Measurements from ENCODE around the gene CHAC1. TPM values are rescaled to one million over a fixed set of nuclear protein-coding genes. Genes with fewer than 3 reads are reported as not detected.

Gene CHAC1
- polyA plus RNA-seq, 2 of the 4 experiments (the other 2 are of a cell fraction), result 4.9 to 22.2 TPM

DNA sequence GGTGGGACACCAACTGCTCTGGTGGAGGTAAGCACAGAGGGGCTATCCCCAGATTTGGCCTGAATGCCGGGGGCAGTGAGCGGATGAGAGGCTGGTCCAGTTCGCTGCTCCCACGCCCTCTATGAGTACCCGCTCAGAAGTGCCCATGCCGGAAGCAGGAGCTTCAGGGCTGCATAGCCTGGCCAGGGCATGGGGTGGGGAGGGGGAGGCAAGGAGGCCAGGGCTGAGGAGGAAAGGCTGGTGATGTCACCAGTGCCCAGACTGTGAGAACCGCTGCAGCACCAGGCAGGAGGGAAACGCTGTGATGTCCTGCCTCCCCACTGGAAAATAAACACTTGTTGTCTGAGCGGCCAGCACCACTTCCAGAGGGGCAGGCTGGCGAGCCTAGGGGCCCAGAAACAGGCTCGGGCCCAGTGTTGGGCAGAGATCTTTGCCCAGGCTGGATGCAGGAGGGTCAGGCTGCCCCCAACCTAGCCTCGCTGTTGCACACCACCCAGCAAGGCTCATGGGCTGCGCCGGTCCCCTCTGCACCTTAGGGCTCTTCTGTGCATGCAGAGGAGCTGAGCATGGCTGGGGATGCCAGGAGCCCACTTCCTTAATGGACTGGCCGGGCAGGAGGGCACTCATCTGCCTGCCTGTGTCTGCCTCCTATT lies 35.0 kb upstream of the CHAC1 start:
- Histone ChIP-seq H3K4me1 (no peaks in the 10 kb centered on the region), H3K9me3 (no peaks in the 10 kb centered on the region), H3K27ac (no peak overlapping the region), H3K4me3 (no peak overlapping the region), H3K4me2 (no peak overlapping the region)
- FAIRE-seq, result no peak
- DNase-seq (ENCODE audit: low read depth in 1 of 2, low spot score in 1 of 2), result no peak
- WGBS (ENCODE audit: missing lambda C conversion rate), result 50% methylated on average over 5 of the region's 15 CpGs
- CTCF ChIA-PET, result interaction anchor here (1.0 to 4.2 kb wide), 7 partner anchors 11 to 104 kb away, joined by 3 to 44 read pairs (median 4); partner anchors contain the start of gene DLL4
- no peak for ATAC-seq
- TF ChIP-seq RARB (CRISPR knock-in tag; IDR thresholded peaks at IDR 0.05) (no peak), HDAC2 (IDR thresholded peaks at IDR 0.05) (no peak), MAFK (IDR thresholded peaks at IDR 0.05; ENCODE audit: partially characterized antibody) (no peak), CHD2 (IDR thresholded peaks at IDR 0.05; ENCODE audit: low read length, partially characterized antibody) (no peak), FOSL2 (IDR thresholded peaks at IDR 0.05) (no peak), FOSL2 (CRISPR knock-in tag; IDR thresholded peaks at IDR 0.05) (no peak), RNF2 (IDR thresholded peaks at IDR 0.05; ENCODE audit: borderline replicate concordance, low read depth) (no peak), EHMT2 (IDR thresholded peaks at IDR 0.05; ENCODE audit: low read depth) (no peak), POLR2AphosphoS2 (conservative IDR thresholded peaks at IDR 0.05; ENCODE audit: low read length) (no peak)
- TF ChIP-seq, protein P1, sequence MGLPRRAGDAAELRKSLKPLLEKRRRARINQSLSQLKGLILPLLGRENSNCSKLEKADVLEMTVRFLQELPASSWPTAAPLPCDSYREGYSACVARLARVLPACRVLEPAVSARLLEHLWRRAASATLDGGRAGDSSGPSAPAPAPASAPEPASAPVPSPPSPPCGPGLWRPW (IDR thresholded peaks at IDR 0.05), result no peak
- TF ChIP-seq, protein P2, sequence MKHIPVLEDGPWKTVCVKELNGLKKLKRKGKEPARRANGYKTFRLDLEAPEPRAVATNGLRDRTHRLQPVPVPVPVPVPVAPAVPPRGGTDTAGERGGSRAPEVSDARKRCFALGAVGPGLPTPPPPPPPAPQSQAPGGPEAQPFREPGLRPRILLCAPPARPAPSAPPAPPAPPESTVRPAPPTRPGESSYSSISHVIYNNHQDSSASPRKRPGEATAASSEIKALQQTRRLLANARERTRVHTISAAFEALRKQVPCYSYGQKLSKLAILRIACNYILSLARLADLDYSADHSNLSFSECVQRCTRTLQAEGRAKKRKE (CRISPR knock-in tag; IDR thresholded peaks at IDR 0.05; ENCODE audit: low read depth), result no peak
- TF ChIP-seq, protein P3, sequence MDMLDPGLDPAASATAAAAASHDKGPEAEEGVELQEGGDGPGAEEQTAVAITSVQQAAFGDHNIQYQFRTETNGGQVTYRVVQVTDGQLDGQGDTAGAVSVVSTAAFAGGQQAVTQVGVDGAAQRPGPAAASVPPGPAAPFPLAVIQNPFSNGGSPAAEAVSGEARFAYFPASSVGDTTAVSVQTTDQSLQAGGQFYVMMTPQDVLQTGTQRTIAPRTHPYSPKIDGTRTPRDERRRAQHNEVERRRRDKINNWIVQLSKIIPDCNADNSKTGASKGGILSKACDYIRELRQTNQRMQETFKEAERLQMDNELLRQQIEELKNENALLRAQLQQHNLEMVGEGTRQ (IDR thresholded peaks at IDR 0.05), result no peak
- TF ChIP-seq, protein P4, sequence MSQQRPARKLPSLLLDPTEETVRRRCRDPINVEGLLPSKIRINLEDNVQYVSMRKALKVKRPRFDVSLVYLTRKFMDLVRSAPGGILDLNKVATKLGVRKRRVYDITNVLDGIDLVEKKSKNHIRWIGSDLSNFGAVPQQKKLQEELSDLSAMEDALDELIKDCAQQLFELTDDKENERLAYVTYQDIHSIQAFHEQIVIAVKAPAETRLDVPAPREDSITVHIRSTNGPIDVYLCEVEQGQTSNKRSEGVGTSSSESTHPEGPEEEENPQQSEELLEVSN (IDR thresholded peaks at IDR 0.05; ENCODE audit: borderline replicate concordance, low read depth), result no peak
- TF ChIP-seq, protein P5, sequence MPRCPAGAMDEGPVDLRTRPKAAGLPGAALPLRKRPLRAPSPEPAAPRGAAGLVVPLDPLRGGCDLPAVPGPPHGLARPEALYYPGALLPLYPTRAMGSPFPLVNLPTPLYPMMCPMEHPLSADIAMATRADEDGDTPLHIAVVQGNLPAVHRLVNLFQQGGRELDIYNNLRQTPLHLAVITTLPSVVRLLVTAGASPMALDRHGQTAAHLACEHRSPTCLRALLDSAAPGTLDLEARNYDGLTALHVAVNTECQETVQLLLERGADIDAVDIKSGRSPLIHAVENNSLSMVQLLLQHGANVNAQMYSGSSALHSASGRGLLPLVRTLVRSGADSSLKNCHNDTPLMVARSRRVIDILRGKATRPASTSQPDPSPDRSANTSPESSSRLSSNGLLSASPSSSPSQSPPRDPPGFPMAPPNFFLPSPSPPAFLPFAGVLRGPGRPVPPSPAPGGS (IDR thresholded peaks at IDR 0.05), result no peak
- TF ChIP-seq, protein P6, sequence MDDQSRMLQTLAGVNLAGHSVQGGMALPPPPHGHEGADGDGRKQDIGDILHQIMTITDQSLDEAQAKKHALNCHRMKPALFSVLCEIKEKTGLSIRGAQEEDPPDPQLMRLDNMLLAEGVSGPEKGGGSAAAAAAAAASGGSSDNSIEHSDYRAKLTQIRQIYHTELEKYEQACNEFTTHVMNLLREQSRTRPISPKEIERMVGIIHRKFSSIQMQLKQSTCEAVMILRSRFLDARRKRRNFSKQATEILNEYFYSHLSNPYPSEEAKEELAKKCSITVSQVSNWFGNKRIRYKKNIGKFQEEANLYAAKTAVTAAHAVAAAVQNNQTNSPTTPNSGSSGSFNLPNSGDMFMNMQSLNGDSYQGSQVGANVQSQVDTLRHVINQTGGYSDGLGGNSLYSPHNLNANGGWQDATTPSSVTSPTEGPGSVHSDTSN (IDR thresholded peaks at IDR 0.05), result no peak
- POLR2A ChIA-PET, result no interaction called here

DNA sequence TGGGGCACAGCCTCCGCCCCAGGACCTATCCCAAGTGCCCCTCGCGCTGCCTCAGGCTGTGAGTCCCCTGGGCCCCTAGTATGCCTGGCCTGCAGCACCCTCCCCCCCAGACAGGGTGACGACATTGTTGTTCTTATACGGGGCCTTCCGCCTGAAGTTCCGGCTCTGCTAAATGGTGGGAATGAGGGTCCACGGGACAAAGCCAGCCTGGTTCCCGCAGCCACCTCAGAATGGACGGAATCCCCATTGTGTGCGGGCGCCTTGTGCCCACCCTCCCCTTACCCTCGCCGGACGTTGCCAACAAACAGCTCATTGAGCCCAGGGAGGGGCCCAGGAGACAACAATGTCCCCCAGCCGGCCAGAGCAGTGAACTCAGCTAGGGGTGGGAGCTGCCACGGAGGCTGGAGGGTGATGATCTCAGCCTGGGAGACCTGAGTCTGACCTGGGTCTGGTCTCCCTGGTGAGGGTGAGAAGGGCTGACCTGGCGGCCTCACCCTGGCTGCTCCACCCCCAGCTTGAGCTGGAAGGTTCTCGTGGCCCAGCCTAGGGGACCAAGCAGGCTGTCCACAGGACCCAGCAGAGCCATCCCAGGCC lies 34.4 kb upstream of the CHAC1 start:
- Histone ChIP-seq H3K9me3 (no peaks in the 10 kb centered on the region), H3K4me1 (no peaks in the 10 kb centered on the region), H3K27ac (no peak overlapping the region), H3K4me2 (no peak overlapping the region), H3K4me3 (no peak overlapping the region)
- ATAC-seq (no peak), DNase-seq (ENCODE audit: low read depth in 1 of 2, low spot score in 1 of 2) (no peak), FAIRE-seq (no peak)
- 96% methylated on average over 9 of the region's 19 CpGs for WGBS (ENCODE audit: missing lambda C conversion rate)
- ChIA-PET POLR2A (no interaction called here), CTCF (interaction anchor here (1.0 to 4.2 kb wide), 6 partner anchors 11 to 101 kb away, joined by 3 to 16 read pairs (median 6); partner anchors contain the start of genes DLL4 and VPS18)
- TF ChIP-seq GATA3 (IDR thresholded peaks at IDR 0.05; ENCODE audit: borderline replicate concordance) (no peak), KDM5A (IDR thresholded peaks at IDR 0.05) (no peak), CBX8 (IDR thresholded peaks at IDR 0.05) (no peak), ESRRA (IDR thresholded peaks at IDR 0.05; ENCODE audit: borderline replicate concordance, low read length) (no peak), ZC3H11A (IDR thresholded peaks at IDR 0.05) (no peak), CBX2 (IDR thresholded peaks at IDR 0.05; ENCODE audit: borderline replicate concordance, low read depth) (no peak), RFX5 (IDR thresholded peaks at IDR 0.05) (no peak), KDM1A (IDR thresholded peaks at IDR 0.05; ENCODE audit: low read depth) (no peak), RCOR1 (IDR thresholded peaks at IDR 0.05; ENCODE audit: low read depth, low read length) (no peak), HEYL (CRISPR knock-in tag; IDR thresholded peaks at IDR 0.05) (no peak), JUN (IDR thresholded peaks at IDR 0.05) (no peak), SREBF2 (IDR thresholded peaks at IDR 0.05) (no peak)
- TF ChIP-seq, protein P7, sequence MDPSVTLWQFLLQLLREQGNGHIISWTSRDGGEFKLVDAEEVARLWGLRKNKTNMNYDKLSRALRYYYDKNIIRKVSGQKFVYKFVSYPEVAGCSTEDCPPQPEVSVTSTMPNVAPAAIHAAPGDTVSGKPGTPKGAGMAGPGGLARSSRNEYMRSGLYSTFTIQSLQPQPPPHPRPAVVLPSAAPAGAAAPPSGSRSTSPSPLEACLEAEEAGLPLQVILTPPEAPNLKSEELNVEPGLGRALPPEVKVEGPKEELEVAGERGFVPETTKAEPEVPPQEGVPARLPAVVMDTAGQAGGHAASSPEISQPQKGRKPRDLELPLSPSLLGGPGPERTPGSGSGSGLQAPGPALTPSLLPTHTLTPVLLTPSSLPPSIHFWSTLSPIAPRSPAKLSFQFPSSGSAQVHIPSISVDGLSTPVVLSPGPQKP (IDR thresholded peaks at IDR 0.05; ENCODE audit: low read depth, low read length), result no peak
- TF ChIP-seq, protein P6 (IDR thresholded peaks at IDR 0.05), result no peak
